ENCODE measurements around the gene PPIL3. TPM values are rescaled to one million over a fixed set of nuclear protein-coding genes. Genes with fewer than 3 reads are reported as not detected.
"Not testable (repeated sequence)": the region's sequence is repeated elsewhere in the genome, so short reads cannot be mapped to it uniquely, and the experiment has no call there.

PPIL3 gene
- total RNA-seq, 4 donors from 2014 or later = 6.9 to 16.3 (median 13.4) TPM

GRCh38 chr2:200899482-200899881, 10.6 kb upstream of the PPIL3 start:
- Histone ChIP-seq H3K9me3 (no peaks in the 10 kb centered on the region), H3K4me1 (no peaks in the 10 kb centered on the region), H3K36me3 (peaks cover 33 to 91% (median 69%) of the 10 kb centered on the region in 4 donors), H3K27me3 (no peaks in the 10 kb centered on the region), H3K27ac (replicated peaks in 1 of 4) (no peak overlapping the region), H3K4me3 (no peak overlapping the region)
- no peak for TF ChIP-seq CTCF (IDR thresholded peaks at IDR 0.05)
- no peak for TF ChIP-seq POLR2AphosphoS5 (IDR thresholded peaks at IDR 0.05)
- TF ChIP-seq EP300 (IDR thresholded peaks at IDR 0.05) = no peak
- no peak for TF ChIP-seq POLR2A (IDR thresholded peaks at IDR 0.05; ENCODE audit: low read depth)
- intact Hi-C loops (cut with DNase I) = no loop called here
- no peak for DNase-seq (ENCODE audit: extremely low spot score)

- 89% methylated on average over 2 of the region's 2 CpGs for WGBS
- DNase-seq (ENCODE audit: extremely low spot score); H3K4me1 ChIP-seq; H3K9me3 ChIP-seq; H3K27me3 ChIP-seq; intact Hi-C loops (cut with DNase I); H3K27ac ChIP-seq (replicated peaks in 1 of 4); H3K4me3 ChIP-seq: not testable (repeated sequence)
- peaks cover 34 to 89% (median 70%) of the 10 kb centered on the region in 4 donors for H3K36me3 ChIP-seq
These were observed 7.1 kb downstream of the PPIL3 start for GRCh38 chr2:200881715-200882249.

GRCh38 chr2:200878289-200878880, 10.5 kb downstream of the PPIL3 start:
- no peaks in the 10 kb centered on the region for H3K9me3 ChIP-seq
- no peak overlapping the region for H3K4me3 ChIP-seq
- H3K36me3 ChIP-seq = peaks cover 29 to 93% (median 65%) of the 10 kb centered on the region in 4 donors
- 89% methylated on average over 2 of the region's 2 CpGs for WGBS
- H3K27me3 ChIP-seq = no peaks in the 10 kb centered on the region
- no peaks in the 10 kb centered on the region for H3K4me1 ChIP-seq
- intact Hi-C loops (cut with DNase I) = no loop called here
- no peak for DNase-seq (ENCODE audit: extremely low spot score)
- H3K27ac ChIP-seq (replicated peaks in 1 of 4) = no peak overlapping the region
- no peak for TF ChIP-seq EP300 (IDR thresholded peaks at IDR 0.05)

GRCh38 chr2:200877443-200877842, 11.4 kb downstream of the PPIL3 start:
- intact Hi-C loops (cut with DNase I) = no loop called here
- no peaks in the 10 kb centered on the region for H3K9me3 ChIP-seq
- no peaks in the 10 kb centered on the region for H3K27me3 ChIP-seq
- no peak overlapping the region for H3K27ac ChIP-seq (replicated peaks in 1 of 4)
- H3K4me3 ChIP-seq = no peak overlapping the region
- no peak for DNase-seq (ENCODE audit: extremely low spot score)
- no peak for TF ChIP-seq POLR2AphosphoS5 (IDR thresholded peaks at IDR 0.05)
- no peak for TF ChIP-seq POLR2A (IDR thresholded peaks at IDR 0.05; ENCODE audit: low read depth)
- no peak for TF ChIP-seq CTCF (IDR thresholded peaks at IDR 0.05)
- TF ChIP-seq EP300 (IDR thresholded peaks at IDR 0.05) = no peak
- H3K36me3 ChIP-seq = peaks cover 27 to 93% (median 66%) of the 10 kb centered on the region in 4 donors
- H3K4me1 ChIP-seq = no peaks in the 10 kb centered on the region

GRCh38 chr2:200873560-200873959, 15.3 kb downstream of the PPIL3 start:
- Histone ChIP-seq H3K36me3 (peaks cover 15 to 71% (median 40%) of the 10 kb centered on the region in 4 donors), H3K27me3 (no peaks in the 10 kb centered on the region), H3K27ac (replicated peaks in 1 of 4) (no peak overlapping the region), H3K9me3 (no peaks in the 10 kb centered on the region), H3K4me1 (no peaks in the 10 kb centered on the region), H3K4me3 (no peak overlapping the region)
- intact Hi-C loops (cut with DNase I) = no loop called here
- no peak for DNase-seq (ENCODE audit: extremely low spot score)
- 97% methylated on average over 6 of the region's 6 CpGs for WGBS
- TF ChIP-seq EP300 (IDR thresholded peaks at IDR 0.05) (no peak), CTCF (IDR thresholded peaks at IDR 0.05) (no peak), POLR2AphosphoS5 (IDR thresholded peaks at IDR 0.05) (no peak), POLR2A (IDR thresholded peaks at IDR 0.05; ENCODE audit: low read depth) (no peak)

GRCh38 chr2:200871151-200871550, 17.7 kb downstream of the PPIL3 start:
- TF ChIP-seq POLR2AphosphoS5 (IDR thresholded peaks at IDR 0.05) = no peak
- no peak for TF ChIP-seq POLR2A (IDR thresholded peaks at IDR 0.05; ENCODE audit: low read depth)
- TF ChIP-seq EP300 (IDR thresholded peaks at IDR 0.05) = no peak
- TF ChIP-seq CTCF (IDR thresholded peaks at IDR 0.05) = no peak
- DNase-seq (ENCODE audit: extremely low spot score) = no peak
- Histone ChIP-seq H3K9me3 (no peaks in the 10 kb centered on the region), H3K27me3 (no peaks in the 10 kb centered on the region), H3K27ac (replicated peaks in 1 of 4) (no peak overlapping the region), H3K36me3 (peaks cover 10 to 47% (median 30%) of the 10 kb centered on the region in 4 donors), H3K4me1 (peaks cover 0 to 16% (median 14%) of the 10 kb centered on the region in 4 donors), H3K4me3 (no peak overlapping the region)
- intact Hi-C loops (cut with DNase I) = no loop called here
- 91% methylated on average over 3 of the region's 3 CpGs for whole genome bisulfite sequencing

Data from esophagus muscularis mucosa (tissue), 4 donors.